Sigmoid colon (tissue), 7 donors: ENCODE data around the gene THAP12. TPM values are rescaled to one million over a fixed set of nuclear protein-coding genes. Genes with fewer than 3 reads are reported as not detected.

Experiments used
- DNase-seq: peaks from one replicate; pipeline ENCODE4 v3.0.0-alpha.2; 2019
- H3K27ac ChIP-seq, 4 donors: fragments of 200-600 bp; sonication (generic); one replicate each; pipeline ENCODE4 v1.5.1; 2016 to 2019; ENCODE audit warnings: mild to moderate bottlenecking in 1 of 4
- H3K27me3 ChIP-seq, 3 donors: fragments of 200-600 bp; sonication (generic); one replicate each; pipeline ENCODE4 v1.5.1; 2019; ENCODE audit warnings: mild to moderate bottlenecking in 1 of 3
- H3K36me3 ChIP-seq, 4 donors: fragments of 200-600 bp; sonication (generic); one replicate each; pipeline ENCODE4 v1.5.1; 2016 to 2019
- H3K4me1 ChIP-seq, 4 donors: fragments of 200-600 bp; sonication (generic); one replicate each; pipeline ENCODE4 v1.5.1; 2017 to 2019
- H3K4me3 ChIP-seq, 4 donors: fragments of 200-600 bp; sonication (generic); one replicate each; pipeline ENCODE4 v1.5.1; 2017 to 2019; ENCODE audit warnings: mild to moderate bottlenecking in 2 of 4, moderate library complexity in 1 of 4
- H3K9me3 ChIP-seq, 4 donors: fragments of 200-600 bp in 3 of 4; sonication (generic) in 3 of 4; one replicate each; pipeline versions ENCODE4 v1.5.1 to v1.6.1; 2013 to 2019
- EP300 ChIP-seq, 4 donors: sonication (generic); formaldehyde crosslinking; IDR thresholded peaks; one replicate each; pipeline ENCODE4 v1.6.1; 2017; ENCODE audit warnings: antibody characterized with exemption in 4 of 4
- POLR2A ChIP-seq, 2 donors: fragments of 450-650 bp; IDR thresholded peaks; one replicate each; pipeline ENCODE4 v1.6.1; 2016; ENCODE audit warnings: antibody characterized with exemption in 2 of 2, mild to moderate bottlenecking in 2 of 2, moderate library complexity in 2 of 2
- POLR2AphosphoS5 ChIP-seq, 4 donors: sonication (generic); formaldehyde crosslinking; IDR thresholded peaks; one replicate each; pipeline ENCODE4 v1.6.1; 2017; ENCODE audit warnings: antibody characterized with exemption in 4 of 4
- WGBS, 2 donors: extraction: QIAGEN DNeasy Blood & Tissue Kit; methylation state at CpG; one replicate each; pipeline ENCODE4 v1.1.7; 2013; 5-methylcytosine and 5-hydroxymethylcytosine counted together
- intact Hi-C: fragments of 100-400 bp; cut with DNase I; formaldehyde crosslinking; loops from one replicate; pipeline ENCODE4 v1.15.1; 2023
- polyA plus RNA-seq, 3 donors: library from polyadenylated mRNA; stranded (reverse); fragments of 200-250 nt; gene quantifications; one replicate each; pipeline ENCODE4 v1.2.3, GENCODE V29; 2013
- small RNA-seq, 3 donors: library from RNA; depleted of rRNA; stranded (forward); fragments of <200 nt; gene quantifications; one replicate each; pipeline ENCODE3, GENCODE V24; 2016
- total RNA-seq, 4 donors: library from RNA; depleted of rRNA; stranded (reverse); fragments of >200 nt; gene quantifications; one replicate each; pipeline ENCODE4 v1.1.0, GENCODE V29; 2016
- TF ChIP-seq, protein P1 (sequence below), 4 experiments: fragments of 450-650 bp in 3 of 4; fragments of 200-600 bp in 1 of 4; IDR thresholded peaks; one replicate each; pipeline ENCODE4 v1.5.1; 2016 to 2019; ENCODE audit warnings: antibody characterized with exemption in 4 of 4, mild to moderate bottlenecking in 3 of 4, moderate library complexity in 2 of 4
- donor health status: healthy with polysubstance abuse.
- donor health status: Bipolar disorder and iron deficiency.
- donor health status: healthy.

The THAP12 gene
- total and polyA plus RNA-seq, 7 donors, result 27.1 to 43.2 (median 30.1) TPM

DNA sequence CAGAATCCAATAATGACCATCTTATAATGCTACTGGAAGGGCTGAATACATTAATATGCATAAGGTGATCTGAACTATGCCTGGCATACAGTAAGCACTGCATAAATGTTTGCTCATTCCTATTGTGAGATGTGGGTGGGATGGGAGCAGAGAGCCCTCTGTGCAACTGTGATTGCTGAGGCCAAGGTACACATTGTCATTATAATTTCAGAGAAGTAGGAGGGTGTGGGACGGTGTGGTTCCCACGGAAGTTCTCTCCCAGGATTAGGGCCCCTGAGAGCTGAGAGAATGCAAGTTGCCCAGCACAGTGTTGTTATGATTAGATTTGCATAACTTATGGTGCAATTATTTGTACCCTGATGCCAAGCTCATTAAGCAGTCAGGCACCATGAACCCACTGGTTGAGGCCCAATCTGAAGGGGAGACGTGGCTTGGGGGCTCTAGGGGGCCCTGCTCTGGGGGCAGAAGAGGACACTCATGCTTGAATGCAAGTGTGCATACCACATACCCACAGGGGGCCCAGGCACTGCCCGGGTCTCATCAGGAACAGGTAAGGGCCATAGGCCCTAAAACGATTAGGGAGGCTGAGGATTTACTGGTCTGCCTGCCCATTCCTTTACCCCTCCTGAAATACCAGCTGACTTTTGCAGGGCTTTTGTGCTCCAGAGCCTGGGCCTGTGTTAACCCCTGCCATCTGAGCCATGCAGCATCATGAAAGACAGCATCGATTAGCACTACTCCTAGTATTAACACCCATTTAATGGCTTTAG, 72.8 kb downstream of the THAP12 start:
- no peak for DNase-seq
- Histone ChIP-seq H3K4me3 (no peak overlapping the region), H3K36me3 (no peaks in the 10 kb centered on the region), H3K27ac (no peak overlapping the region), H3K27me3 (peaks cover 0 to 7% (median 0%) of the 10 kb centered on the region in 3 donors), H3K9me3 (no peaks in the 10 kb centered on the region), H3K4me1 (no peaks in the 10 kb centered on the region)
- intact Hi-C loops, result no loop called here
- WGBS, 2 donors, result 60 to 79% methylated on average over 6 of the region's 6 CpGs
- TF ChIP-seq POLR2A (IDR thresholded peaks at IDR 0.05) (no peak), EP300 (IDR thresholded peaks at IDR 0.05) (no peak), POLR2AphosphoS5 (IDR thresholded peaks at IDR 0.05) (no peak)
- TF ChIP-seq, protein P1, sequence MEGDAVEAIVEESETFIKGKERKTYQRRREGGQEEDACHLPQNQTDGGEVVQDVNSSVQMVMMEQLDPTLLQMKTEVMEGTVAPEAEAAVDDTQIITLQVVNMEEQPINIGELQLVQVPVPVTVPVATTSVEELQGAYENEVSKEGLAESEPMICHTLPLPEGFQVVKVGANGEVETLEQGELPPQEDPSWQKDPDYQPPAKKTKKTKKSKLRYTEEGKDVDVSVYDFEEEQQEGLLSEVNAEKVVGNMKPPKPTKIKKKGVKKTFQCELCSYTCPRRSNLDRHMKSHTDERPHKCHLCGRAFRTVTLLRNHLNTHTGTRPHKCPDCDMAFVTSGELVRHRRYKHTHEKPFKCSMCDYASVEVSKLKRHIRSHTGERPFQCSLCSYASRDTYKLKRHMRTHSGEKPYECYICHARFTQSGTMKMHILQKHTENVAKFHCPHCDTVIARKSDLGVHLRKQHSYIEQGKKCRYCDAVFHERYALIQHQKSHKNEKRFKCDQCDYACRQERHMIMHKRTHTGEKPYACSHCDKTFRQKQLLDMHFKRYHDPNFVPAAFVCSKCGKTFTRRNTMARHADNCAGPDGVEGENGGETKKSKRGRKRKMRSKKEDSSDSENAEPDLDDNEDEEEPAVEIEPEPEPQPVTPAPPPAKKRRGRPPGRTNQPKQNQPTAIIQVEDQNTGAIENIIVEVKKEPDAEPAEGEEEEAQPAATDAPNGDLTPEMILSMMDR (IDR thresholded peaks at IDR 0.05), result no peak

DNA sequence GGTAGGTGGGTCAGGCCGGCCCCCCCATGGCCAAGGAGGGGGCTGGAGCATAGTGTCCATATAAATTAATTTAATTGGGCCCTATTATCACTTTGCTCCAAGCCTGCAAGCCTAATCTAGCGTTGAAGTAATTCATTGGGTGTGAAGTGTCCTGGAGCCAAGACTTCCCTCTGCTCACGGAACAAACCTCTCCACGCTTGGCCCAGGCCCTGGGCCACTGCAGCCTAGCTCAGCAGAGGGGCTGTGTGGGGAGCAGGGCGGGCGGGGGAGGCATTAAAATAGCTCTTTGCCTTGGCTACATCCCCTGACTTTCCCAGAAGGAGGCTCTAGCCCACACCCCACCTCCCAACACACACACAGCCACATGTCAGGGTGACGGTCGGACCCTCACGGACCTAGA, 73.5 kb downstream of the THAP12 start:
- WGBS, 2 donors, result 83 to 90% methylated on average over 9 of the region's 9 CpGs
- H3K9me3 ChIP-seq, result no peaks in the 10 kb centered on the region
- peaks cover 0 to 7% (median 0%) of the 10 kb centered on the region in 3 donors for H3K27me3 ChIP-seq
- DNase-seq, result no peak
- intact Hi-C loops, result no loop called here
- no peaks in the 10 kb centered on the region for H3K4me1 ChIP-seq
- no peak overlapping the region for H3K4me3 ChIP-seq
- H3K27ac ChIP-seq, result no peak overlapping the region
- no peaks in the 10 kb centered on the region for H3K36me3 ChIP-seq
- TF ChIP-seq, protein P1 (IDR thresholded peaks at IDR 0.05), result no peak
- TF ChIP-seq EP300 (IDR thresholded peaks at IDR 0.05) (no peak), POLR2A (IDR thresholded peaks at IDR 0.05) (no peak), POLR2AphosphoS5 (IDR thresholded peaks at IDR 0.05) (no peak)

DNA sequence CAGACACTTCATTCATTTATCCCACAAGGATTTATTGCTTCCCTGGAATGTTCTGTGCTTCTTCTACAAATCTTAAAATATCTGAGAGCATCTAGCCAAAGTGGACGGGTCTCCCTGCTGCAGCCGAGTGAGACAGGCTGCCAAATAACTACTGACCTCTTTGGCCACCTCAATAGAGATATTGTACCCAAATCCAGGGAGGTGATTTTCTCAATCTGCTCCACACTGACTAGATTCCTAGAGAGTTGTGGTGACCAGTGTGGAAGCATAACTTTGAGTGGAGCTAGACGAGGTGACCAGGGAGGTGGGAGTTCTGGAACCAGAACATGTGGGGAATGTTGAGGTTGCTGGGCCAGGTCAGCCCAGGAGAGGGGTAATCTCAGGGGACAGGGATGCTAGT, 77.5 kb downstream of the THAP12 start:
- WGBS, 2 donors, result 76 to 77% methylated on average over 3 of the region's 3 CpGs
- no peak for DNase-seq
- Histone ChIP-seq H3K4me3 (no peak overlapping the region), H3K36me3 (no peaks in the 10 kb centered on the region), H3K27me3 (no peaks in the 10 kb centered on the region), H3K4me1 (no peaks in the 10 kb centered on the region), H3K9me3 (no peaks in the 10 kb centered on the region), H3K27ac (no peak overlapping the region)
- TF ChIP-seq EP300 (IDR thresholded peaks at IDR 0.05) (no peak), POLR2AphosphoS5 (IDR thresholded peaks at IDR 0.05) (no peak), POLR2A (IDR thresholded peaks at IDR 0.05) (no peak)
- TF ChIP-seq, protein P1 (IDR thresholded peaks at IDR 0.05), result no peak
- intact Hi-C loops, result no loop called here

DNA sequence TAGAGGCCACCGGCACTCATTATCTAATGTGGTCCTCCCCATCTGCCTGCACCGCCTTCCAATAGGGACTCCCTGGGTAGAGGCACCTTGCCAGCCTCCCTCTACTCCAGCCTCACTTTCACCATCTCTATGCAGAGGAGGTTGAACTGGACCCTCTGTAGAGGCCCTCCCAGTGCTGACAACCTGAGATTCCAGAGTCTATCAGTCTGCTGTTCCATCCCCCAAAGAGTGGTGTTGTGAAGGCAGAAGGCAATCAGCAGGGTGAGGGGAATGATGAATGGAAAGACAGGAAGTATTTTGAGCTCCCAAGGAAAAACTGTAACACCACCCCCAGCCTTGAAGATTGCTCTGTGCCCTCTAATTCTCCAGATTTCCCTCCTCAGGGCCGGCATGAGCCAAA, 77.9 kb downstream of the THAP12 start:
- 85 to 89% methylated on average over 3 of the region's 3 CpGs for WGBS, 2 donors
- Histone ChIP-seq H3K36me3 (no peaks in the 10 kb centered on the region), H3K27me3 (no peaks in the 10 kb centered on the region), H3K9me3 (no peaks in the 10 kb centered on the region), H3K4me3 (no peak overlapping the region), H3K4me1 (no peaks in the 10 kb centered on the region), H3K27ac (no peak overlapping the region)
- intact Hi-C loops, result no loop called here
- TF ChIP-seq POLR2A (IDR thresholded peaks at IDR 0.05) (no peak), POLR2AphosphoS5 (IDR thresholded peaks at IDR 0.05) (no peak), EP300 (IDR thresholded peaks at IDR 0.05) (no peak)
- TF ChIP-seq, protein P1 (IDR thresholded peaks at IDR 0.05), result no peak
- no peak for DNase-seq

Small RNA genes lying within 50 kb of the gene (small RNA-seq; reads per million reads assigned to genes)
- gene RF00019, result 0 reads per million in 3 donors

Other genes with a start within 250 kb of the THAP12 start
- gene WNT11, start 174.6 kb downstream of the THAP12 start, total RNA-seq, result 1 to 10 TPM; 1.1 to 8.9 (median 4.9) TPM
- gene WNT11, start 174.6 kb downstream of the THAP12 start, polyA plus RNA-seq, result 1 to 10 TPM in 2 of 3 donors, under 1 TPM in 1; 0.92 to 2.2 (median 1.8) TPM
- gene GVQW3, start 191 bp upstream of the THAP12 start, total RNA-seq, result 1 to 10 TPM in 3 of 4 donors, under 1 TPM in 1; 0.41 to 4.7 (median 2.2) TPM
- 1 to 10 TPM in 1 of 3 donors, under 1 TPM in 2; 0.60 to 1.9 (median 0.69) TPM for gene GVQW3, start 191 bp upstream of the THAP12 start, polyA plus RNA-seq
- 10 to 100 TPM; 20.8 to 51.8 (median 31.5) TPM for gene EMSY, start 63.9 kb upstream of the THAP12 start, total RNA-seq
- 10 to 100 TPM in 2 of 3 donors, 1 to 10 TPM in 1; 7.4 to 10.8 (median 10.3) TPM for gene EMSY, start 63.9 kb upstream of the THAP12 start, polyA plus RNA-seq